Erythroblast (primary cell): ENCODE data around the gene JCHAIN.

Source experiments
- GATA1 ChIP-seq: IDR thresholded peaks from 2 replicates; pipeline ENCODE4 v1.6.1; 2011; ENCODE audit warnings: low read depth, mild to moderate bottlenecking, control low read depth, low read length, moderate library complexity
- POLR2A ChIP-seq: IDR thresholded peaks from 2 replicates; pipeline ENCODE4 v1.6.1; 2011; ENCODE audit warnings: mild to moderate bottlenecking, low read length

DNA sequence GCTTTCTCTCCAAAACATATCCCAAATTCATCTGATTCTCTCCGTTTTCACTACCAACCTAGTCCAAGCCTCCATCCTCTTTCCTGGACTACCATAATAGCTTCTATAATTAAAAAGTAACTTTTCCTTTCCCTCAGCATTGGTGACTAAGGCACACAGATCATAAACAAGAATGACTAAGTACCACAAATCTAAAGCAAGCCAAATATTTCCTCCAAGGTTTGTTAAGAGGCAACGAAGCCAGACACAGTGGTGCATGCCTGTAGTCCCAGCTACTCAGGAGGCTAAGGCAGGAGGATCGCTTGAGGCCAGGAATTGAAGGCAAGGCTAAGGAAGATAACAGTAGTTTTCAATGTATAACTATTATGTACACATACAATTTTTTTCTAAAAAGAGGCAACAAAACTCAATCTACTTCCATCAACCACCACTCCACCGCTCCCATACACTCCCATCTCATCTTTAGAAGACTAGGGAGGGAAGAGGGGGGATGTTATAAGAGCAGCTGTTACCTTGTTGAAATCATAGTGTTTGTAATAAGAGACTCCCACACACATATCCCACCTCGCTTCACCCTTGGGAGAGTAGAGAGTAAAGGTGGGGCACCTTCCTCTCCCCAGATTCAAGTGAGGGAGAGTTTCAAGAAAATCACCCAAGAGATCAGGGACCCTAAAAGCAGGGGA, 4.2 kb upstream of the JCHAIN start:
- TF ChIP-seq POLR2A (no peak), GATA1 (no peak)
